Chondrocyte (in vitro differentiated cells): ENCODE data around the gene ZNF683. TPM values are rescaled to one million over a fixed set of nuclear protein-coding genes. Genes with fewer than 3 reads are reported as not detected.

Experiments used
- DNase-seq: peaks from one replicate; pipeline ENCODE4 v3.0.0; 2021; ENCODE audit warnings: mixed read lengths, low spot score
- H3K27ac Mint-ChIP-seq: one replicate; pipeline ENCODE4 v1.8.0; 2021; ENCODE audit warnings: mild to moderate bottlenecking, moderate library complexity, mixed read lengths; ENCODE audit not compliant: unreplicated experiment
- H3K27me3 Mint-ChIP-seq: 2 replicates; pipeline ENCODE4 v1.8.0; 2021; ENCODE audit warnings: low read depth, mixed read lengths
- H3K36me3 Mint-ChIP-seq: 2 replicates; pipeline ENCODE4 v1.8.0; 2021; ENCODE audit warnings: low read depth, mixed read lengths
- H3K4me1 Mint-ChIP-seq: 2 replicates; pipeline ENCODE4 v1.8.0; 2021; ENCODE audit warnings: low read depth, mild to moderate bottlenecking, mixed read lengths
- H3K4me3 Mint-ChIP-seq: one replicate; pipeline ENCODE4 v1.8.0; 2021; ENCODE audit warnings: mild to moderate bottlenecking, moderate library complexity, mixed read lengths; ENCODE audit not compliant: unreplicated experiment
- H3K9me3 Mint-ChIP-seq: 2 replicates; pipeline ENCODE4 v1.8.0; 2021; ENCODE audit warnings: low read depth, mixed read lengths
- total RNA-seq: library from RNA; stranded (reverse); gene quantifications from 3 replicates; pipeline ENCODE4 v1.2.1, GENCODE V29; 2021
- TF ChIP-seq, protein P1 (sequence below): fragments of 200-600 bp; sonication (generic); IDR thresholded peaks from 2 replicates; pipeline ENCODE4 v1.5.0; 2021; ENCODE audit warnings: antibody characterized with exemption, mild to moderate bottlenecking, moderate library complexity

Gene ZNF683
- total RNA-seq, 1 donor from 2014 or later, result not detected

- TF ChIP-seq, protein P1, sequence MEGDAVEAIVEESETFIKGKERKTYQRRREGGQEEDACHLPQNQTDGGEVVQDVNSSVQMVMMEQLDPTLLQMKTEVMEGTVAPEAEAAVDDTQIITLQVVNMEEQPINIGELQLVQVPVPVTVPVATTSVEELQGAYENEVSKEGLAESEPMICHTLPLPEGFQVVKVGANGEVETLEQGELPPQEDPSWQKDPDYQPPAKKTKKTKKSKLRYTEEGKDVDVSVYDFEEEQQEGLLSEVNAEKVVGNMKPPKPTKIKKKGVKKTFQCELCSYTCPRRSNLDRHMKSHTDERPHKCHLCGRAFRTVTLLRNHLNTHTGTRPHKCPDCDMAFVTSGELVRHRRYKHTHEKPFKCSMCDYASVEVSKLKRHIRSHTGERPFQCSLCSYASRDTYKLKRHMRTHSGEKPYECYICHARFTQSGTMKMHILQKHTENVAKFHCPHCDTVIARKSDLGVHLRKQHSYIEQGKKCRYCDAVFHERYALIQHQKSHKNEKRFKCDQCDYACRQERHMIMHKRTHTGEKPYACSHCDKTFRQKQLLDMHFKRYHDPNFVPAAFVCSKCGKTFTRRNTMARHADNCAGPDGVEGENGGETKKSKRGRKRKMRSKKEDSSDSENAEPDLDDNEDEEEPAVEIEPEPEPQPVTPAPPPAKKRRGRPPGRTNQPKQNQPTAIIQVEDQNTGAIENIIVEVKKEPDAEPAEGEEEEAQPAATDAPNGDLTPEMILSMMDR, result no peak
- no peak for DNase-seq
- no peaks in the 10 kb centered on the region for H3K9me3 Mint-ChIP-seq
- no peaks in the 10 kb centered on the region for H3K27me3 Mint-ChIP-seq
- H3K4me1 Mint-ChIP-seq, result no peaks in the 10 kb centered on the region
- no peak overlapping the region for H3K4me3 Mint-ChIP-seq
- no peaks in the 10 kb centered on the region for H3K36me3 Mint-ChIP-seq
- H3K27ac Mint-ChIP-seq, result no peak overlapping the region
These were observed 23.2 kb downstream of the ZNF683 start for GRCh38 chr1:26349188-26349876.

DNA sequence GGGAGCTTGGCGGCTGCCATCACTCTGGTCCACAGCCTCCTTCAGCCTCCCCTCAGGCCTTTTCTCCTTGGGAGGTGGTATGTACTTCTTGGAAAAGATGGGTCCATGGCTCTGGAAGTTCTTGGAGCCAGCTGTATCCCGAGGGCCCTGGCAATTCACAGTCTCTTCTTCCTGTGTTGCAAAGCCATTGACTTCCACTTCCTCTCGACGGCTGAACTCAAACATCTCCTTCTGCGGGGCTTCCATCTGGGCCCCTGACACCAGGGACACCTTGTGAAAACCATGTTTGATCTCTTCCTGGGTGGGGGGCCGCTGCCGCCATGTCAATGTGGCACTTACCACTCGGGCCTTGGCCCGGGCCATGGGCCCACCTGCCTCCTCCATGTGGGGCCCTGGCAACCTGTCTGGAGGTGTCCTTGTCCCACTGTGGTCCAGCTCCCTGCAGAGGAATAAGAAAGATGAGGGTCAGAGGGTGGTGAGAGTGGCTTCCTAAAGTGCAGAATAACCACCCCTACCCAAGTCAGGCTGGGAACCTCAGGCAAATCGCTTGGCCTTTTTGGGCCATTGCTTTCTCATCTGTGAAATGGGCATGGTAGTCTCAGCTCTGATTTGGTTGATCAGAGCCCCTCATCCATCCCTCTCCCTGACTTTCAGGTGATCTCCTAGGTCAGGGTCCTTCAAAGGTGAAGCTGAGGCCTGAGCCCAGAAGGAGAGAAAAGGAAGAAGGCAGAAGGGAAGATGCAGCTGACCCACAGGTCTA, 26.1 kb downstream of the ZNF683 start:
- no peaks in the 10 kb centered on the region for H3K4me1 Mint-ChIP-seq
- no peak for DNase-seq
- no peaks in the 10 kb centered on the region for H3K9me3 Mint-ChIP-seq
- no peak overlapping the region for H3K4me3 Mint-ChIP-seq
- no peaks in the 10 kb centered on the region for H3K36me3 Mint-ChIP-seq
- H3K27me3 Mint-ChIP-seq, result peaks cover 2% of the 10 kb centered on the region
- TF ChIP-seq, protein P1, result no peak
- H3K27ac Mint-ChIP-seq, result no peak overlapping the region

- H3K4me1 Mint-ChIP-seq, result no peaks in the 10 kb centered on the region
- no peaks in the 10 kb centered on the region for H3K9me3 Mint-ChIP-seq
- H3K4me3 Mint-ChIP-seq, result no peak overlapping the region
- peaks cover 2% of the 10 kb centered on the region for H3K27me3 Mint-ChIP-seq
- TF ChIP-seq, protein P1, result no peak
- H3K36me3 Mint-ChIP-seq, result no peaks in the 10 kb centered on the region
- no peak overlapping the region for H3K27ac Mint-ChIP-seq
- DNase-seq, result no peak
These were observed 26.8 kb downstream of the ZNF683 start for GRCh38 chr1:26345718-26346117.

GRCh38 chr1:26344147-26344920, 28.2 kb downstream of the ZNF683 start:
- Mint-ChIP-seq H3K27me3 (peaks cover 3% of the 10 kb centered on the region), H3K9me3 (no peaks in the 10 kb centered on the region), H3K4me3 (no peak overlapping the region), H3K4me1 (no peaks in the 10 kb centered on the region), H3K27ac (no peak overlapping the region), H3K36me3 (no peaks in the 10 kb centered on the region)
- TF ChIP-seq, protein P1, result no peak
- no peak for DNase-seq

DNA sequence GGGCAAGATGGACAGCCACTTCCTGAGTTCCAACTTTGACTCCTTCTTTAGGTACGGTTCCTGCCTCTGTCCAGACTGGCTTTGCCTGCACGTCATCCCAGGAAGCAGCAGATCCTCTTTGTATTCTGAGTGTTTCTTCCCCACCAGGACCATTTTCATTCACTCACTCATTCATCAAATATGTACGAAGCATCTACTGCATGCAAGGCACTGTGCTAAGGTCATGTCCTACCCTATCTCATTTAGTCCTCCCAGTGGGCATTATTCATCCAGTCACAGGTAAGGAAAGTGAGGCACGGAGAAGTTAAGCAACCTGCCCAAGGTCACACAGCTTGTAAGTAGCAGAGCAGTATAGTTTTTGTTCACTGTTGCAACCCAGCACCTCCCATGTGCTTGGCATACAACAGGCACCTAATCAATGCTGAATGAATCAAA, 32.5 kb downstream of the ZNF683 start:
- TF ChIP-seq, protein P1, result no peak
- no peak overlapping the region for H3K4me3 Mint-ChIP-seq
- H3K4me1 Mint-ChIP-seq, result peaks cover 6% of the 10 kb centered on the region
- peaks cover 6% of the 10 kb centered on the region for H3K27me3 Mint-ChIP-seq
- H3K9me3 Mint-ChIP-seq, result no peaks in the 10 kb centered on the region
- H3K36me3 Mint-ChIP-seq, result no peaks in the 10 kb centered on the region
- H3K27ac Mint-ChIP-seq, result no peak overlapping the region
- no peak for DNase-seq
